RWPE2 (cell line): ENCODE results near the gene POMC.
"Not testable (repeated sequence)": the region's sequence is repeated elsewhere in the genome, so short reads cannot be mapped to it uniquely, and the experiment has no call there.

Source experiments
- ATAC-seq: fragments of 200-7000 bp; cut with Tn5 transposase; 3 replicates; pipeline ENCODE4 v1.9.1; 2021; ENCODE audit warnings: low read depth
- DNase-seq: peaks from one replicate; pipeline ENCODE4 v3.0.0-alpha.2; 2020; ENCODE audit warnings: low spot score
- H3K27ac ChIP-seq: fragments of 450-650 bp; 2 replicates; pipeline ENCODE4 v1.5.1; 2017; ENCODE audit warnings: mild to moderate bottlenecking; ENCODE audit not compliant: poor library complexity, severe bottlenecking
- H3K27me3 ChIP-seq: fragments of 250-450 bp; sonication (Bioruptor Pico); 2 replicates; pipeline ENCODE4 v1.5.1; 2021; ENCODE audit warnings: mild to moderate bottlenecking, moderate library complexity; ENCODE audit not compliant: insufficient read depth, poor library complexity, severe bottlenecking
- H3K36me3 ChIP-seq: fragments of 250-450 bp; sonication (Bioruptor Pico); 2 replicates; pipeline ENCODE4 v1.5.1; 2020; ENCODE audit warnings: low read depth, mild to moderate bottlenecking, moderate library complexity
- H3K4me1 ChIP-seq: fragments of 250-450 bp; sonication (Bioruptor Pico); 2 replicates; pipeline ENCODE4 v1.5.1; 2021; ENCODE audit warnings: mild to moderate bottlenecking, moderate library complexity; ENCODE audit not compliant: insufficient read depth, poor library complexity, severe bottlenecking
- H3K4me3 ChIP-seq: fragments of 250-450 bp; sonication (Bioruptor Pico); 2 replicates; pipeline ENCODE4 v1.5.1; 2021; ENCODE audit warnings: mild to moderate bottlenecking, moderate library complexity; ENCODE audit not compliant: severe bottlenecking
- H3K9me3 ChIP-seq: fragments of 250-450 bp; sonication (Bioruptor Pico); 2 replicates; pipeline ENCODE4 v1.5.1; 2021; ENCODE audit warnings: mild to moderate bottlenecking, moderate library complexity; ENCODE audit not compliant: severe bottlenecking
- TF ChIP-seq, protein P1 (sequence below): fragments of 450-650 bp; IDR thresholded peaks from one replicate; pipeline ENCODE4 v1.5.1; 2017; ENCODE audit warnings: mild to moderate bottlenecking, moderate library complexity; ENCODE audit not compliant: poor library complexity, severe bottlenecking

Gene POMC

DNA sequence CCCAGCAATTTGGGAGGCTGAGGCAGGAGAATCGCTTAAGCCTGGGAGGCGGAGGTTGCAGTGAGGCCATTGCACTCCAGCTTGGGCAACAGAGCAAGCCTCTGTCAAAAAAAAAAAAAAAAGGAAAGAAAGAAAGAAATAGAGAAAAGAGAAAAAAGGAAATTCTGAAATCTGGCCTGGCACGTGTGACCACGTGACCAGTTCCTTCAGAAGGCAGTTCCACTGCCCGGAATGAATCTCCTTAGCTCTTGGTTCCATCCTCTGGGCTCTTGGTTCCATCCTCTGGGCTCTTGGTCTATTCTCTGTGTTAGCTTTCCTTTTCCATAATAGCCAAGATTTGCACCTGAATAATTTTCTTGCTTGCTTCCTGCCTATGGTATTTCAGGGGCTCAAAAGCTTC is 5.3 kb upstream of the POMC start:
- no peak for DNase-seq
- no peaks in the 10 kb centered on the region for H3K4me1 ChIP-seq
- TF ChIP-seq, protein P1, sequence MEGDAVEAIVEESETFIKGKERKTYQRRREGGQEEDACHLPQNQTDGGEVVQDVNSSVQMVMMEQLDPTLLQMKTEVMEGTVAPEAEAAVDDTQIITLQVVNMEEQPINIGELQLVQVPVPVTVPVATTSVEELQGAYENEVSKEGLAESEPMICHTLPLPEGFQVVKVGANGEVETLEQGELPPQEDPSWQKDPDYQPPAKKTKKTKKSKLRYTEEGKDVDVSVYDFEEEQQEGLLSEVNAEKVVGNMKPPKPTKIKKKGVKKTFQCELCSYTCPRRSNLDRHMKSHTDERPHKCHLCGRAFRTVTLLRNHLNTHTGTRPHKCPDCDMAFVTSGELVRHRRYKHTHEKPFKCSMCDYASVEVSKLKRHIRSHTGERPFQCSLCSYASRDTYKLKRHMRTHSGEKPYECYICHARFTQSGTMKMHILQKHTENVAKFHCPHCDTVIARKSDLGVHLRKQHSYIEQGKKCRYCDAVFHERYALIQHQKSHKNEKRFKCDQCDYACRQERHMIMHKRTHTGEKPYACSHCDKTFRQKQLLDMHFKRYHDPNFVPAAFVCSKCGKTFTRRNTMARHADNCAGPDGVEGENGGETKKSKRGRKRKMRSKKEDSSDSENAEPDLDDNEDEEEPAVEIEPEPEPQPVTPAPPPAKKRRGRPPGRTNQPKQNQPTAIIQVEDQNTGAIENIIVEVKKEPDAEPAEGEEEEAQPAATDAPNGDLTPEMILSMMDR, result no peak
- H3K36me3 ChIP-seq, result no peaks in the 10 kb centered on the region
- no peak for ATAC-seq
- no peaks in the 10 kb centered on the region for H3K9me3 ChIP-seq
- H3K4me3 ChIP-seq, result no peak overlapping the region
- peaks cover 11% of the 10 kb centered on the region for H3K27me3 ChIP-seq
- no peak overlapping the region for H3K27ac ChIP-seq

DNA sequence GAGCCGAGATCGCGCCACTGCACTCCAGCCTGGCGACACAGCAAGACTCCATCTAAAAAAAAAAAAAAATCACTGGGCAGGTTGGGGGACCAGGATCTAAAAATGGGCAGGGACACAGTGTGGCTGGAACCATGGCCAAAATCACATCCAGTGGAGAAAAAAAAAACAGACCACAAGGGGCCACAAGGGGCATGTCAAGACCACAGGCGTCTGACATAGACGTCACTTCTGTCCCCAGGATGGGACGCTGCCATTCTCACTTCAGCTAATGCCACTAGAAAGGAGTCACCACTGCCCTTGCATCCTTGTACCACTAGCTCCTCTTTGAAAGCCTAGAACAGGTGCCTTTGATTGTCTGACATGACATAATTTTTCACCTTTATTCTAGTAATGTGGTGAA is 2.5 kb upstream of the POMC start:
- ATAC-seq (no peak), DNase-seq (no peak)
- no peaks in the 10 kb centered on the region for H3K36me3 ChIP-seq
- peaks cover 33% of the 10 kb centered on the region for H3K27me3 ChIP-seq
- TF ChIP-seq, protein P1, result no peak
- H3K9me3 ChIP-seq, result no peaks in the 10 kb centered on the region
- no peak overlapping the region for H3K27ac ChIP-seq
- no peak overlapping the region for H3K4me3 ChIP-seq
- no peaks in the 10 kb centered on the region for H3K4me1 ChIP-seq

DNA sequence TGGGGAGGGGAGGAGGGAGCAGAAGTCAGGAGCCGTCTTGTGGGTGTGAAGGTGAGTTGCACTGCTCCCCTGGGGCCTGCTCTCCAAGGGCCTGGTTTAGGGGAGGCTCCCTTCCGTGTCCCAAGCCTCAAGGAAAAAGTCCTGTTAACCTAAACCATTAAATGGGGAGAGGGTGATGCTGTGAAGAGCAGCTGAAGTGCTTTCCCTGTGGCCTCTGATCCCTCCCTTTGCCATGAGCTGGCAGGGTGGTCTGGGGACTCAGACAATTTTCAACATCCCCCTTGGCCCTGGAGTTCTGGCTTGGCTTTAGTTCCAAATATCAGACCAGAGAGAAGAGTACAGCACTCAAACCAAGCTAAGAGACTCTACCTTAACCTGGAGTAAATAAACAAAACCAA is 692 bp upstream of the POMC start:
- Histone ChIP-seq H3K27me3 (peaks cover 33% of the 10 kb centered on the region), H3K4me3 (no peak overlapping the region), H3K9me3 (no peaks in the 10 kb centered on the region), H3K4me1 (no peaks in the 10 kb centered on the region), H3K27ac (no peak overlapping the region), H3K36me3 (no peaks in the 10 kb centered on the region)
- no peak for DNase-seq
- ATAC-seq, result no peak
- TF ChIP-seq, protein P1, result no peak

DNA sequence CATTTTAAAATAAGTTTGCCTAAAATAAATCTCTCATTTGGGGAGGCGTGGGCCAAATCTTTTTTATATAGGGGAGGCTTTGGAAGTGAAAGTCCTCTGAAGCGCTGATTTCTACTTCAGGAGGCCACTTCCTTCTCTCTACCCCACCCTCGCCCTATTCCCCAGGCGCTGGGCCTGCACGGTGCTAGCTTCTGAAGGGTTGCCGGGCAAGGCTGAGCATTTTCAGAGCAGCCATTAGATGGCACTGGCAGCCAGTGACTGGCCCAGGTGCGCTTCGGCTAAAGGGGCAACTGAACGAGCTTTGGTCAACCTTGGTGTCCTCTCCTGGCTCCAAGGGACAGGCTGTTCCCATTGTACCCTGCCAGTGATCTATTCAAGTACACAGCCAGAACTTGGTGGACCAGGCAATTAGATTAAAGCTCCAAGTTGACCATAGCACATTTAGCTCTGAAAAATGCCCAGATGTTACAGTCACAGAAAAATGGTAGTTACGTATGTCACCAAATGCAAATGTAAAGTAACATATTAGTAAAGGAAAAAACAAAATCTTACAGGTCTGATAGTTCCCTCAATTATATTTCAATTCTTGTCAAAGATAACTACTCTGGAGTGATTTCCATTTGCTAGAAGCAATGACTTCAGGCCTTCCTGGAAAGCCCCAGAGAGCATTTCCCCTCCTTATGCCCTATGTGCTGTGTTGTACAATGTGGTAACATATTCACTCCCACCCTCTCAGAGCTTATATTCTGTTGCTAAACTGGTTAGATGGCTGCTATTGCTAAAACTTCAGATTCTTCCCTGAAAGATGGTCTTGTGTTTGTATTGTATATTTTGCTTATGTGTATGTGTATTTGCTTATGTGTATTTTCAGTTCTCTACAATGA is 2.1 kb downstream of the POMC start:
- Histone ChIP-seq H3K9me3 (no peaks in the 10 kb centered on the region), H3K36me3 (no peaks in the 10 kb centered on the region), H3K27me3 (peaks cover 33% of the 10 kb centered on the region), H3K4me1 (no peaks in the 10 kb centered on the region), H3K4me3 (no peak overlapping the region), H3K27ac (no peak overlapping the region)
- TF ChIP-seq, protein P1, result peak; percentile 35
- DNase-seq (no peak), ATAC-seq (no peak)

DNA sequence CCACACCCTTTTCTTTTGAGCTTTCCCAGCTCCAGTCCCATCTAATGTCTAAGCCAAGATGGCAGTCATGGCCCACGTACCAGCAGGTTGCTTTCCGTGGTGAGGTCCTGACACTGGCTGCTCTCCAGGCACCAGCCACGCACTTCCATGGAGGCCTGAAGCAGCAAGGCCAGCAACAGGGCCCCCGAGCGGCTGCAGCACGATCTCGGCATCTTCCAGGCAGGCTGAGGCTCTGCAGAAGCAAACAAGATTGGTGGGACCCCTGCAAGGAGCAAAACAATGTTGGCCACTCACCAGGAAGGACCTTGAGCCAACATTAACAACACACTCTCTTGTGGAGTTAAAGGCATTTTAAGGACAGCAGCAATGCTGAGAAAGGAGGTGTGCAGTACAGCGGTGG is 3.8 kb downstream of the POMC start:
- no peak for DNase-seq
- Histone ChIP-seq H3K4me1 (no peaks in the 10 kb centered on the region), H3K27me3 (peaks cover 31% of the 10 kb centered on the region), H3K4me3 (no peak overlapping the region), H3K27ac (no peak overlapping the region), H3K36me3 (no peaks in the 10 kb centered on the region), H3K9me3 (no peaks in the 10 kb centered on the region)
- TF ChIP-seq, protein P1, result no peak
- ATAC-seq, result no peak

DNA sequence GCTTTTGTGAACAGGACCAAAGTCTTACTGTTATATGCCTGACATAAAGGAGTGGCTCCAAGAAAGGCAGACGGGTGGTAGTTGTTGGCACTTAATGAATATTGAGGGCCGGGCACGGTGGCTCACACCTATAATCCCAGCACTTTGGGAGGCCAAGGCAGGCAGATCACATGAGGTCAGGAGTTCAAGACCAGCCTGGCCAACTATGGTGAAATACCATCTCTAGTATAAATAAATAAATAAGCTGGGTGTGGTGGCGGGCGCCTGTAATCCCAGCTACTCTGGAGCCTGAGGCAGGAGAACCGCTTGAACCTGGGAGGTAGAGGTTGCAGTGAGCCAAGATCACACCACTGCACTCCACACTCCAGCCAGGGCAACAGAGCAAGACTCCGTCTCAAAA is 6.3 kb downstream of the POMC start:
- H3K27ac ChIP-seq, H3K36me3 ChIP-seq, H3K4me1 ChIP-seq, H3K4me3 ChIP-seq, ATAC-seq, H3K27me3 ChIP-seq, H3K9me3 ChIP-seq, DNase-seq: not testable (repeated sequence)
